ENCODE measurements around the gene FARP1.

The FARP1 gene

GRCh38 chr13:98216135-98216565 is 73.3 kb downstream of the FARP1 start:
- TF ChIP-seq FOXP2 (optimal IDR thresholded peaks at IDR 0.05; ENCODE audit: borderline replicate concordance, extremely low read depth, extremely low read length, insufficient read depth) (no peak), POLR2AphosphoS5 (IDR thresholded peaks at IDR 0.05; ENCODE audit: low read depth, low read length) (no peak), SIN3A (IDR thresholded peaks at IDR 0.05; ENCODE audit: borderline replicate concordance, insufficient read depth, low read length) (no peak), REST (IDR thresholded peaks at IDR 0.05; ENCODE audit: insufficient read depth in 1 of 2, low read depth in 2 of 2, low read length in 2 of 2) (no peak), TAF1 (IDR thresholded peaks at IDR 0.05; ENCODE audit: borderline replicate concordance, insufficient read depth, low read length) (no peak)

- TF ChIP-seq TAF1 (IDR thresholded peaks at IDR 0.05; ENCODE audit: borderline replicate concordance, insufficient read depth, low read length) (no peak), FOXP2 (optimal IDR thresholded peaks at IDR 0.05; ENCODE audit: borderline replicate concordance, extremely low read depth, extremely low read length, insufficient read depth) (no peak), REST (IDR thresholded peaks at IDR 0.05; ENCODE audit: insufficient read depth in 1 of 2, low read depth in 2 of 2, low read length in 2 of 2) (no peak), POLR2AphosphoS5 (IDR thresholded peaks at IDR 0.05; ENCODE audit: low read depth, low read length) (no peak), SIN3A (IDR thresholded peaks at IDR 0.05; ENCODE audit: borderline replicate concordance, insufficient read depth, low read length) (no peak)
Observed at GRCh38 chr13:98216711-98217285, 73.9 kb downstream of the FARP1 start.

GRCh38 chr13:98217597-98217996 is 74.7 kb downstream of the FARP1 start:
- no peak for TF ChIP-seq POLR2AphosphoS5 (IDR thresholded peaks at IDR 0.05; ENCODE audit: low read depth, low read length)
- TF ChIP-seq REST (IDR thresholded peaks at IDR 0.05; ENCODE audit: insufficient read depth in 1 of 2, low read depth in 2 of 2, low read length in 2 of 2), result no peak
- no peak for TF ChIP-seq FOXP2 (optimal IDR thresholded peaks at IDR 0.05; ENCODE audit: borderline replicate concordance, extremely low read depth, extremely low read length, insufficient read depth)
- TF ChIP-seq TAF1 (IDR thresholded peaks at IDR 0.05; ENCODE audit: borderline replicate concordance, insufficient read depth, low read length), result no peak
- no peak for TF ChIP-seq SIN3A (IDR thresholded peaks at IDR 0.05; ENCODE audit: borderline replicate concordance, insufficient read depth, low read length)

GRCh38 chr13:98219685-98220084 is 76.8 kb downstream of the FARP1 start:
- TF ChIP-seq POLR2AphosphoS5 (IDR thresholded peaks at IDR 0.05; ENCODE audit: low read depth, low read length), result no peak

GRCh38 chr13:98220271-98220791 is 77.4 kb downstream of the FARP1 start:
- TF ChIP-seq FOXP2 (optimal IDR thresholded peaks at IDR 0.05; ENCODE audit: borderline replicate concordance, extremely low read depth, extremely low read length, insufficient read depth) (no peak), TAF1 (IDR thresholded peaks at IDR 0.05; ENCODE audit: borderline replicate concordance, insufficient read depth, low read length) (no peak), REST (IDR thresholded peaks at IDR 0.05; ENCODE audit: insufficient read depth in 1 of 2, low read depth in 2 of 2, low read length in 2 of 2) (no peak), POLR2AphosphoS5 (IDR thresholded peaks at IDR 0.05; ENCODE audit: low read depth, low read length) (no peak), SIN3A (IDR thresholded peaks at IDR 0.05; ENCODE audit: borderline replicate concordance, insufficient read depth, low read length) (no peak)

All from PFSK-1 (cell line).